A375 (cell line): ENCODE results near the gene AP5S1. TPM values are rescaled to one million over a fixed set of nuclear protein-coding genes. Genes with fewer than 3 reads are reported as not detected.

Experiments
- total RNA-seq: library from RNA; depleted of rRNA; stranded (reverse); fragments of >200 nt; shearing (Covaris generic); gene quantifications from 2 replicates; pipeline ENCODE4 v1.2.3, GENCODE V29; 2014; rRNA removed

The AP5S1 gene, protein sequence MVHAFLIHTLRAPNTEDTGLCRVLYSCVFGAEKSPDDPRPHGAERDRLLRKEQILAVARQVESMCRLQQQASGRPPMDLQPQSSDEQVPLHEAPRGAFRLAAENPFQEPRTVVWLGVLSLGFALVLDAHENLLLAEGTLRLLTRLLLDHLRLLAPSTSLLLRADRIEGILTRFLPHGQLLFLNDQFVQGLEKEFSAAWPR
- 19.5 and 26.4 TPM in 2 replicates for total RNA-seq

DNA sequence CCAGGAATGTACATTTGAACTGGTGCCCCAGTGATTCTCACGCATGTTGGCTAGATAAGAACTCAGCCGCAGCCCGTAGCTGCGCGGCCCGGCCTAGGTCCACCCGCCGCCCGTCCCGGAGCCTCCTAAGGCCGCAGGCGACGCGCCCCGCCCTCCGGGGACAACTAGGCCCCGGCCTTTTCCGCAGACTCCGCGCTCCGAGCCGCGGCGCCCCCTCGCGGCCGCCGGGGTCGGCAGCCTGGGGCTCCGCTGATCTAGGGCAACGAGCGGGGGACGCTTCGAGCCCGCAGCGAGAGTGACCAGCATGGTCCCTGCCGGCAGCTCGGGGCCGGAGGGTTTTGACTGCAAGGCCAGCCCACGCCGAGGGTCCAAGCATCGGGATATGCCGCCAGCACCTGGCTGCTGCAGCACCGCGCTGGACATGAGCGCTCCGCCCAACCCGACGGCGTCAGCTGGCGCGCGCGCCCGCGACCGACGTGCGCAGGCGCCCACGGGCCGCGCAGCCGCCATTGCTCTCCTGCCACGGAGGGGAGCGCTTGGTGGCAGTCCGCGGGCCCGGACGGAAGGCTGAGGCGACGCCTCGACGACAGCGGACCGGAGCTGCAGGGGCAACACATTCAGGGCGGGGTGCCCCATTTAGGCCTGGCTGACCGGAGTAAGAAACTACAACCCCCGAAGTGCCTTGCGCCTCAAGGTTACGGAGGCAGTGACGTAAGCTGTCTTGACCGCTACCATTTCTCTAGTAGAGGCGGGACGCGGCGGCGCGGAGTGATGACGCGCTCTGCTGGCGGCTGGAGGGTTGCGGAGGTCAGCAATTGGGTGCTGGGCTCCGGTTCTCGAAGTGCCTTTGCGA, at the start of gene AP5S1:
AP5S1 (plus strand) TSS at position 500 of the 853 bp plus-strand sequence. CDS start 1,571 bp downstream, outside the sequence.

DNA sequence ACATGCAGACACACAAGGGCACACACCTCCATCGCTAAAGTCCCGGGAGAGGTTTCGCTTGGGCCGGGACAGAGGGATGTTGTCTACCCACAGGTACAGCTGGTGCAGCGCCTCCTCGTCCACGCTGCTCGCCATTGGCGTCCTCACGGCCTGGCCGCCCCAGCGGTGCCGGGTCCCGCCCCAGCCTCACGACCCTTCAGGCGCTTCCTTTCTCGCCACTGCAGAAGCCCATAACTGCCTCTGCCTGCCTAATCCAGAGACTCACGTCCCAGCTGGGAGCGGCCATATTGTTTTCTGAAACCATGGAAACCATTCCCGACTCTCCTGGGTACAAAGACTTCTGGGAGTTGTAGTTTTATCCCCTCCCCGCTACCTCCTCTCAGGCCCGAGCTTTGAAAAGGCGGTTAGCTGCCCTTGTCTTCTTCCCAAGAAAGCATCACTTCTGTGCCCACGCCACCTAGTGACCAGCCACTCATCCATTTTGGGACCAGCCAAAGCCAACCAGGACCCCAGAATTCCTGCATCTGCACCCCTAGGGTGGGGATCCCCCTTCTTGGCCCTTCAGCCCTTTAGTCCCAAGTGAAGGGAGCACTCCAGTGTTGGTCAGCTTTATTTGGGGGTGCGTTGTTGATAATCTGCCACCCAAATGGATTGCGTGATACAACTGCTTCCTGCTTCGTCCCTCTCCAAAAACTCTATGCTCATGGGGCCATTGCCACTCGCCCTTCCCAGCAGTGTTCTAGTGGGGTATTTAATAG, 39.0 kb upstream of the AP5S1 start, which contains the start of gene SPEF1:
SPEF1 (minus strand) TSS at position 296 of the 758 bp plus-strand sequence; CDS start at position 135, 161 bp downstream.

DNA sequence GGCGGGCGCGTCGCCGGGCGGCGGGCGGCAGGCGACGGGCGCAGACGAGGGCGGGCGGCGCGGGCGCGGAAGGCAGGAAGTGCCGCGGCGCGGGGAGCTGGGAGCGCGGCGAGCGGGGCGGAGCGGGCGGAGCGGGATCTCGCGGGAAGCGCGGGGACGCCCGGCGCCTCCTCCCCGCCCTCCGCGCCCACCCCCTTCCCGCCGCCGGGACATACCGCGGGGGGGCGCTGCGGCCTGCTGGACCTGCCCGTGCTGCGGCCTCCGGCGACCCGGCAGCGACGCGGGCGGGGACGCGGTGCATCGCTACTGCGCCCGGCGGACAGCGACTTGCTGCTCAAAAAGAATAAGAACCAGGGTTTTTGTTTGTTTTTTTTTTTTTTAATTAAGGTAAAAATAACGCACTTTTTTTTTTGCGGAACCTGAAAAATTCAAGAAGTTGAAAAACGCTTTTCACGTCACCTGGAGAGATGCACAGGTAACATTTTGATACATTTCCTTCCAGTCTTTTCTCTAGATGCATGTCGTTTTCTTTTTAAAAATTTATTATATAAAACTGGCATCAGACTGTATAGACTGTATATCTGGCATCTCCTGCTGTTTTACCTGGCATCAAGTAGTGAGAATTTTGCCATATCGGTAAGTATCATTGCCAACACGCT, 33.6 kb upstream of the AP5S1 start, which contains the start of gene CENPB:
CENPB (minus strand) TSS at position 76 of the 659 bp plus-strand sequence. CDS start 257 bp downstream, outside the sequence.

DNA sequence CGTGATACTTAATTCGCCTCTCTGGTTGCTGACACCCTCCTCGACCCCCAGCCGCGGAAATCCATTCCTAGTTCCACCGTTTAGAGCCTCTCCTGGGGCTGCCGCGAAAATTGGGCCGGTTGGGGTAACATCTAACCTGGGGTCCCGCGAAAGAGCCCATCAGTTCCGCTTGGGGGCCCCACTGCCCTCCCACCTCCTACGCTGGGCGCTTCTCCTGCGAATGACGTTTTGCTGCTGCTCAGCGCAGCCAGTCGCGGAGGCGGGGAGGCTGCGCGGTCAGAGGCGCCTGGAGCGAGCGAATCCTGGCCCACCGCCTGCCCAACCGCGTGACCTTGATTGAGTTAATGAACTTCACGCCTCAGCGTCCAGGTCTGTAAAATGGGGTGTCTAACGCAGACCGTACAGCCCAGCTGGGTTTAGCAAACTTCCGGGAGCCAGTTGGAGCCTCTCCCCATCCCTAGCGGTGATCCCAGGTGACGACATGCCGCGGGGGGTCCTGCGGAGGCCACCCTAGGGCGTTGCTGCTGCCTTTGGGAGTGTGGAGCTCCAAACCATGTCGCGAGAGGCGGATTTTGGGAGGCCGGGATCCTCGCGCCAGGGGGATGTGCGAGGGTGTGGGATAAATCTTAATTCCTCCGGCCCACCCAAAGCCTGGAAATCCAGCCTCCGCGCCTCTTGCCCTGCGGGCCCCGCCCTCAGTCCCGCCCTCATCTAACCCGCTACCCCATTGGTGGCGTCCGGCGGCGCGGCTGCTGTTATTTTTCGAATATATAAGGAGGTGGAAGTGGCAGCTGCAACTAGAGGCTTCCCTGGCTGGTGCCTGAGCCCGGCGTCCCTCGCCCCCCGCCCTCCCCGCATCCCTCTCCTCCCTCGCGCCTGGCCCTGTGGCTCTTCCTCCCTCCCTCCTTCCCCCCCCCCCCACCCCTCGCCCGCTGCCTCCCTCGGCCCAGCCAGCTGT, 24.6 kb upstream of the AP5S1 start, which contains the start of gene CDC25B:
CDC25B (plus strand) TSS at position 800 of the 958 bp plus-strand sequence. CDS start 222 bp downstream, outside the sequence.

DNA sequence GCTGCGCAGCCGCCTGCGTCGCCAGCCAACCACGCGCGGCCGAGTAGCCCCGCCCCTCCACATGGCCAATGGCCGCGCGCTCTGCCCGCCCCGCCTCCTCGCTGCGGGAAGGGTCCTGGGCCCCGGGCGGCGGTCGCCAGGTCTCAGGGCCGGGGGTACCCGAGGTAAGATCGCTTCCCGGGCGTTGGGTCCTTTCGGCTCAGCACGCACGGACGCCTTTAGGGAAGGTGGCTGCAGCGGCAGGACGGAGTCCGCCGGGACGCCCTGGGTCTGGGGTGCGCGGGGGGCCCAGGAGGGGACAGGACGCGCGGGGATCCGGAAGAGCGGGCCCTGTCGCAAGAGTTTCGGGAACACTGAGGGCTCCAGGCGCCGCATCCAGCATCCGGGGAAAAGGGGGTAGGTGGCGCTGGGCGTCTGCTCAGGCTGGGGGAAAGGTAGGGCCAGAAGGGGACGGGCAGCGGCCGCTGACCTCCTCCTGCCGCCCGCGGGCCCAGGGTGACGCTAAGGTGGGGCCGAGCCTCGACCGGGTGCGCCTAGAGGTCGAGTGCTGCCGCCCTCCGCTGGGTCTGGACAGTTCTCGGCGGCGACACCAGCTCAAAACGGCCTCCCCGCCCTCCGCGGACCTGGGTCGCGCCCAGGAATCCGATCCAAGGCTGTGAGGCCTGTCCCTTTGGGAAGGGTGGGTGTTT, 26.5 kb downstream of the AP5S1 start, which contains the start of gene MAVS:
MAVS (plus strand) TSS at position 95 of the 689 bp plus-strand sequence. CDS start 7,791 bp downstream, outside the sequence.

Other genes starting within 250 kb of the AP5S1 start
- gene GFRA4, start 157.1 kb upstream of the AP5S1 start, total RNA-seq, result not detected in 2 replicates
- not detected in 2 replicates for gene ADAM33, start 138.5 kb upstream of the AP5S1 start, total RNA-seq
- gene SIGLEC1, start 107.9 kb upstream of the AP5S1 start, total RNA-seq, result not detected in 2 replicates
- not detected in 2 replicates for gene HSPA12B, start 87.9 kb upstream of the AP5S1 start, total RNA-seq
- 50.1 and 55.5 TPM in 2 replicates for gene ADISSP, start 52.8 kb upstream of the AP5S1 start, total RNA-seq
- 1.0 and 1.2 TPM in 2 replicates for gene SPEF1, start 39.1 kb upstream of the AP5S1 start, total RNA-seq
- 115 and 125 TPM in 2 replicates for gene CENPB, start 33.8 kb upstream of the AP5S1 start, total RNA-seq
- gene CDC25B, start 24.2 kb upstream of the AP5S1 start, total RNA-seq, result 94.8 and 107 TPM in 2 replicates
- gene MAVS, start 26.3 kb downstream of the AP5S1 start, total RNA-seq, result 21.0 and 21.7 TPM in 2 replicates
- gene PANK2, start 68.8 kb downstream of the AP5S1 start, total RNA-seq, result 55.6 and 61.8 TPM in 2 replicates
- gene RNF24, start 195.0 kb downstream of the AP5S1 start, total RNA-seq, result 5.1 and 5.4 TPM in 2 replicates